Measurements from ENCODE around the gene DENND1C. TPM values are rescaled to one million over a fixed set of nuclear protein-coding genes. Genes with fewer than 3 reads are reported as not detected.

The DENND1C gene
- not detected in 2 replicates for total RNA-seq
- long read RNA-seq = 0 reads

GRCh38 chr19:6481541-6482342, at the start of gene DENND1C:
Gene DENND1C, minus strand, starts transcription at chr19:6481787. Its CDS starts 92 bp downstream, at chr19:6481695.
- H3K36me3 Mint-ChIP-seq (ENCODE audit: low read depth) = no peaks in the 10 kb centered on the region
- H3K9me3 Mint-ChIP-seq = no peaks in the 10 kb centered on the region
- peaks cover 4% of the 10 kb centered on the region for H3K4me1 Mint-ChIP-seq
- no peak within 1 kb of the TSS for H3K27ac Mint-ChIP-seq (ENCODE audit: unreplicated experiment)
- peaks cover 10% of the 10 kb centered on the region for H3K27me3 Mint-ChIP-seq (ENCODE audit: low read depth)
- peak; percentile 53 for DNase-seq (ENCODE audit: low read depth, low spot score)
- peak; percentile 62 for TF ChIP-seq CTCF (conservative IDR thresholded peaks at IDR 0.05)
- no peak within 1 kb of the TSS for H3K4me3 Mint-ChIP-seq

- H3K9me3 Mint-ChIP-seq = peaks cover 4% of the 10 kb centered on the region
- peaks cover 39% of the 10 kb centered on the region for H3K4me1 Mint-ChIP-seq
- TF ChIP-seq CTCF (conservative IDR thresholded peaks at IDR 0.05) = no peak
- peaks cover 4% of the 10 kb centered on the region for H3K36me3 Mint-ChIP-seq (ENCODE audit: low read depth)
- DNase-seq (ENCODE audit: low read depth, low spot score) = peak; percentile 97
- H3K4me3 Mint-ChIP-seq = peak within 1 kb of the TSS; percentile 84
- H3K27me3 Mint-ChIP-seq (ENCODE audit: low read depth) = peaks cover 64% of the 10 kb centered on the region
- H3K27ac Mint-ChIP-seq (ENCODE audit: unreplicated experiment) = peak within 1 kb of the TSS; percentile 84
Observed at GRCh38 chr19:6530386-6531162, 49.0 kb upstream of the DENND1C start, which contains the start of gene TNFSF9. Gene TNFSF9, plus strand, starts transcription at chr19:6531026. Its CDS starts 11 bp downstream, at chr19:6531037.

DNA sequence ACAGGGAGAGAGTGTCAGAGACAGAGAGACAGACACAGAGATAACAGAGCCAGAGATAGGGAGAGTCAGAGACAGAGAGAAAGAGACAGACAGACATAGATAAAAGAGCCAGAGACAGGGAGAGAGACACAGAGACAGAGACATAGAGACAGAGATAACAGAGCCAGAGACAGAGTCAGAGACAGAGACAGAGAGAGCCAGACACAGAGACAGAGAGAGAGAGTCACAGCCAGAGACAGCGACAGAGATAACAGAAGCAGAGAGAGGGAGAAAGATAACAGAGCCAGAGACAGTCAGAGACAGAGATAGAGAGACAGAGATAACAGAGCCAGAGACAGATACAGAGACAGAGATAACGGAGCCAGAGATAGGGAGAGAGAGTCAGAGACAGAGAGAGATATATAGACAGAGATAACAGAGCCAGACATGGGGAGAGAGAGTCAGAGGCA, 48.4 kb upstream of the DENND1C start:
- DNase-seq (ENCODE audit: low read depth, low spot score) = no peak
- Mint-ChIP-seq H3K4me1 (peaks cover 39% of the 10 kb centered on the region), H3K36me3 (ENCODE audit: low read depth) (peaks cover 4% of the 10 kb centered on the region), H3K27ac (ENCODE audit: unreplicated experiment) (no peak overlapping the region), H3K4me3 (peak overlapping the region; percentile 84), H3K27me3 (ENCODE audit: low read depth) (peaks cover 58% of the 10 kb centered on the region), H3K9me3 (peaks cover 4% of the 10 kb centered on the region)
- TF ChIP-seq CTCF (conservative IDR thresholded peaks at IDR 0.05) = no peak

GRCh38 chr19:6529351-6529750, 47.8 kb upstream of the DENND1C start:
- peaks cover 37% of the 10 kb centered on the region for H3K4me1 Mint-ChIP-seq
- H3K27ac Mint-ChIP-seq (ENCODE audit: unreplicated experiment) = no peak overlapping the region
- H3K9me3 Mint-ChIP-seq = peaks cover 4% of the 10 kb centered on the region
- H3K27me3 Mint-ChIP-seq (ENCODE audit: low read depth) = peaks cover 52% of the 10 kb centered on the region
- peak overlapping the region; percentile 84 for H3K4me3 Mint-ChIP-seq
- no peak for TF ChIP-seq CTCF (conservative IDR thresholded peaks at IDR 0.05)
- DNase-seq (ENCODE audit: low read depth, low spot score) = no peak
- peaks cover 4% of the 10 kb centered on the region for H3K36me3 Mint-ChIP-seq (ENCODE audit: low read depth)

GRCh38 chr19:6528544-6529121, 47.0 kb upstream of the DENND1C start:
- Mint-ChIP-seq H3K4me1 (peaks cover 30% of the 10 kb centered on the region), H3K4me3 (peak overlapping the region; percentile 56), H3K36me3 (ENCODE audit: low read depth) (peaks cover 4% of the 10 kb centered on the region), H3K27ac (ENCODE audit: unreplicated experiment) (peak overlapping the region; percentile 43), H3K27me3 (ENCODE audit: low read depth) (peaks cover 44% of the 10 kb centered on the region), H3K9me3 (peaks cover 4% of the 10 kb centered on the region)
- no peak for TF ChIP-seq CTCF (conservative IDR thresholded peaks at IDR 0.05)
- no peak for DNase-seq (ENCODE audit: low read depth, low spot score)
